ENCODE data around the gene IGSF8.
A peak's percentile ranks its signal among the peaks of the same experiment; 100 is the strongest.
"Not testable (repeated sequence)": the region's sequence is repeated elsewhere in the genome, so short reads cannot be mapped to it uniquely, and the experiment has no call there.

IGSF8 gene

DNA sequence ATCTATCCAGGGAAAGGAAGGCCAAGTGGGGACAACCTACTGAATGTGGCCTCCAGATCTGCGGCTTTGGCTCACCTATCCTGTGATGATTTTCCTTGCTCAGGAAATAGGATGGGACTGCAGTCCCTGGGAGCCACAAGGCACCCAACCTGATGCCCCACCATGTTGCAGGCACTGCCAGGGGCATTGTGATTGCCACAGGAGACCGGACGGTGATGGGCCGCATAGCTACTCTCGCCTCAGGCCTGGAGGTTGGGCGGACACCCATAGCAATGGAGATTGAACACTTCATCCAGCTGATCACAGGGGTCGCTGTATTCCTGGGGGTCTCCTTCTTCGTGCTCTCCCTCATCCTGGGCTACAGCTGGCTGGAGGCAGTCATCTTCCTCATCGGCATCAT, 29.0 kb upstream of the IGSF8 start:
- H3K4me3 ChIP-seq (replicated peaks; ENCODE audit: low read depth, low read length) = no peak overlapping the region
- no peak for DNase-seq (ENCODE audit: extremely low read depth, low read depth)
- TF ChIP-seq, protein P1, sequence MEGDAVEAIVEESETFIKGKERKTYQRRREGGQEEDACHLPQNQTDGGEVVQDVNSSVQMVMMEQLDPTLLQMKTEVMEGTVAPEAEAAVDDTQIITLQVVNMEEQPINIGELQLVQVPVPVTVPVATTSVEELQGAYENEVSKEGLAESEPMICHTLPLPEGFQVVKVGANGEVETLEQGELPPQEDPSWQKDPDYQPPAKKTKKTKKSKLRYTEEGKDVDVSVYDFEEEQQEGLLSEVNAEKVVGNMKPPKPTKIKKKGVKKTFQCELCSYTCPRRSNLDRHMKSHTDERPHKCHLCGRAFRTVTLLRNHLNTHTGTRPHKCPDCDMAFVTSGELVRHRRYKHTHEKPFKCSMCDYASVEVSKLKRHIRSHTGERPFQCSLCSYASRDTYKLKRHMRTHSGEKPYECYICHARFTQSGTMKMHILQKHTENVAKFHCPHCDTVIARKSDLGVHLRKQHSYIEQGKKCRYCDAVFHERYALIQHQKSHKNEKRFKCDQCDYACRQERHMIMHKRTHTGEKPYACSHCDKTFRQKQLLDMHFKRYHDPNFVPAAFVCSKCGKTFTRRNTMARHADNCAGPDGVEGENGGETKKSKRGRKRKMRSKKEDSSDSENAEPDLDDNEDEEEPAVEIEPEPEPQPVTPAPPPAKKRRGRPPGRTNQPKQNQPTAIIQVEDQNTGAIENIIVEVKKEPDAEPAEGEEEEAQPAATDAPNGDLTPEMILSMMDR (IDR thresholded peaks at IDR 0.05; ENCODE audit: low read depth, low read length, missing control alignments) = no peak

DNA sequence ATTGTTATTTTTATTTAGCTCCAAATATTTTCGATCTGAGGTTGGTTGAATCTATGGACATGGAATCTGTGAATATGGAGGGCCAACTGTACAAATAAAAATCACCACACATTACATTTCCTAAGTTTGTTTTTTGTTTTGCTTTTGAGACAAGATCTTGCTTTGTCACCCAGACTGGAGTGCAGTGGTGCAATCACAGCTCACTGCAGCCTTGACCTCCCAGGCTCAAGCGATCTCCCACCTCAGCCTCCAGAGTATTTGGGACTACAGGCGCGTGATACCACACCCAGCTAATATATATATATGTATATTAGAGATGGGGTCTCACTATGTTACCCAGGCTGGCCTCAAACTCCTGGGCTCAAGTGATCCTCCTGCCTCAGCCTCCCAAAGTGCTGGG, 27.9 kb upstream of the IGSF8 start:
- DNase-seq (ENCODE audit: extremely low read depth, low read depth); H3K4me3 ChIP-seq (replicated peaks; ENCODE audit: low read depth, low read length): not testable (repeated sequence)

DNA sequence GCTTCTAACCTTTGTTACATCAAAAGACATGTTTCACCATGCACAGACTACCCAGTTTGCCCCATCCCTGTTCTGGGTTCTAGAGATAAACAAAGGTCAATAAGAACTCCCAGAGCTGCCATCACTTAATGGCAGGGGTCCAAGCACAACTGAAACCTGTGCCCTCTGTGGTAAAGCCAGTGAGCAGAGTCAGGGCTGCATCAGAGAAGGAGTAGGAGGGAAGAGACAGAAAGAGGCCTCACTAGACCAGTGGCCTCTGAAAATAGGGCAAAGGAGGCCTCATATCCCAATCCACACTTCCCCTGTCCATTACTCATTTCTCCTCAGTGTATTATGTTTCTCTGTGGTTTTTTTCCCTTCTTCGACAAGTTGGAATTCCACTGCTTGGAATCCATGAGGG, 27.3 kb upstream of the IGSF8 start:
- TF ChIP-seq, protein P1 (IDR thresholded peaks at IDR 0.05; ENCODE audit: low read depth, low read length, missing control alignments) = no peak
- no peak overlapping the region for H3K4me3 ChIP-seq (replicated peaks; ENCODE audit: low read depth, low read length)
- no peak for DNase-seq (ENCODE audit: extremely low read depth, low read depth)

DNA sequence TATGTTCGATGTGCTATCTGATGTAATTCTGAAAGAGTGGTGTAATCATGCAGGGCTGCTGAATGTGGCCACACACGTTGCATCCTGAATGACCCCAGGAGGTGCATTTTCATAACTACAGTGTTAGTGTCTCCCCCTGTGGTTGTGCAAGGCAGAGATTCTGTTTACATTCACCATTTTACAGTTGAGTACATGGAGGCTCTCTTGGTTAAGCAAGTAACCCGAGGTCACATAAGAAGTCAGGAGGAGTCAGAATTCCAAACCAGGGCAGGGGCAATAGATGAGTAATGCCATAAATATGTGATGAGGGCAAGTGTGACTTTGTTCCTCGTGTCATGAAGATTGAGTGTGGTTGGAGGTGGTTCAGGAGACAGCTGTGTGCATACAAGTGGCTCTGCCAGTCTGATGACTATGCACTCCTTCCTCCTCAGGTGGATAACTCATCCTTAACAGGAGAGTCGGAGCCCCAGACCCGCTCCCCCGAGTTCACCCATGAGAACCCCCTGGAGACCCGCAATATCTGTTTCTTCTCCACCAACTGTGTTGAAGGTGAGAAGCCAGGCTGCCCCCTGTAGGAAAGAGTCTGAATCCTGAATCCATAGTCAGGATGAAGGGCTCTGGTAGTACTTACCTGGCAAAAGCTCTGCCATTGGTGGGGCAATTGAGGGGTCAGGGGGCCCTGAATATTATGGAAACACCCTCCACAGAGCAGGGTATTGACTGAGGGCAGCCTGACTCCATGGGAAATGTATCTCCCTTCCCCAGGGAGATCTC, 26.5 kb upstream of the IGSF8 start:
- DNase-seq (ENCODE audit: extremely low read depth, low read depth) = peak; percentile 24
- TF ChIP-seq, protein P1 (IDR thresholded peaks at IDR 0.05; ENCODE audit: low read depth, low read length, missing control alignments) = no peak
- no peak overlapping the region for H3K4me3 ChIP-seq (replicated peaks; ENCODE audit: low read depth, low read length)

DNA sequence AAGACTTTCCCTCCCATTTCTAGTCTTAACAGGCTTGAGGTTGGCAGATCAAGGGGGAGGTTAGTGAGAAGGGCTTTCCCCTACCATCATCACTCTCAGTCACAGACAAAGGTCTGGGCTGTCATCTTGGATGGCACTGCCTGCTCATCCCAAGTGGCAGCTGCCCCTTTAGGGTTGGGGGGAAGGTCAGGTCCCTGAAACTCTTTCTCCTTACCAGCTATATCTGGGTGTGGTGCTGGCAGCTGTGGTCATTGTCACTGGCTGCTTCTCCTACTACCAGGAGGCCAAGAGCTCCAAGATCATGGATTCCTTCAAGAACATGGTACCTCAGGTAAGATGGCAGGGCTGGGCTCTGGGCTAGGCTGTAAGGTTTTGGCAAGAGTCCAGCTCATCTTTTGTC, 25.3 kb upstream of the IGSF8 start:
- TF ChIP-seq, protein P1 (IDR thresholded peaks at IDR 0.05; ENCODE audit: low read depth, low read length, missing control alignments) = no peak
- DNase-seq (ENCODE audit: extremely low read depth, low read depth) = no peak
- H3K4me3 ChIP-seq (replicated peaks; ENCODE audit: low read depth, low read length) = no peak overlapping the region

DNA sequence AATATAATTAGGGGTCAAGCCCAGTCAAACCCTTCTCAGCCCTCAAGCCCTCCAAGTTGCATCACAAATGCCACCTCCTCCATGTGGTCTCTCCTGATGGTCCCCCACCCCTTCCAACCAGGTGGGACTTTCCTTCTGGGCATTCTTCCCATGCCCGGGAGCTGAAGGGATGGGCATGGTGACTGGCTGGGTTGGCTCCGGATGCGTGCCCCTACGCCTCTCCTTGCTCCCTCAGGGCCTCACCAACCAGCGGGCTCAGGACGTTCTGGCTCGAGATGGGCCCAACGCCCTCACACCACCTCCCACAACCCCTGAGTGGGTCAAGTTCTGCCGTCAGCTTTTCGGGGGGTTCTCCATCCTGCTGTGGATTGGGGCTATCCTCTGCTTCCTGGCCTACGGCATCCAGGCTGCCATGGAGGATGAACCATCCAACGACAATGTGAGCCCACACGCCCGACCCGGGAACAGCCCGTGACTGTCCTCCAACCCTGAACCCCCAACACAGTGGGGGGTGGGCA, 24.6 kb upstream of the IGSF8 start:
- no peak for DNase-seq (ENCODE audit: extremely low read depth, low read depth)
- TF ChIP-seq, protein P1 (IDR thresholded peaks at IDR 0.05; ENCODE audit: low read depth, low read length, missing control alignments) = no peak
- H3K4me3 ChIP-seq (replicated peaks; ENCODE audit: low read depth, low read length) = no peak overlapping the region

DNA sequence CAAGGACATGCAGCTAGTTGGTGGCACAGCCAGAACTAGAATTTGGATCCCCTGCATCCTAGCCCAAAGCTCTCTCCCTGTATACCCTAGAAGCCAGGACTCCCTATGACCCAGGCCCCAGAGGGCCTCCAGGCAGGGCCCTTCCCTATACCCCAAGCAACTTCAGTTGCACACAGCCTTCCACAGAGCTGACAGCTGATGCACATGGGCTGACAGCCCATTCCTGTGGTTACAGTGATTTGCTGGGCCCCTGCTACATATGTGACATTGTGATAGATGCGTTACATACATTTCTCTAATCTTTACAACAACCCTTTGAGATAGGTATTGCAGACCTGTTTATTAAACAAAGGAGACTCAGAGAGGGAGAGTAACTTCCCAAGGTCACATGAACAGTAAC, 23.0 kb upstream of the IGSF8 start:
- TF ChIP-seq, protein P1 (IDR thresholded peaks at IDR 0.05; ENCODE audit: low read depth, low read length, missing control alignments) = no peak
- no peak overlapping the region for H3K4me3 ChIP-seq (replicated peaks; ENCODE audit: low read depth, low read length)
- no peak for DNase-seq (ENCODE audit: extremely low read depth, low read depth)

Measured in HFF-Myc (cell line).